GM10847 (cell line): Measurements from ENCODE around the gene KCNQ1.

ENCODE experiments used
- POLR2A ChIP-seq: IDR thresholded peaks from 2 replicates; pipeline ENCODE4 v1.6.1; 2011; ENCODE audit not compliant: insufficient read length; ENCODE audit errors: extremely low read depth

KCNQ1 gene

GRCh38 chr11:2838676-2839294 is 394.0 kb downstream of the KCNQ1 start:
- TF ChIP-seq POLR2A: no peak

GRCh38 chr11:2839395-2839943 is 394.7 kb downstream of the KCNQ1 start:
- TF ChIP-seq POLR2A: no peak

- no peak for TF ChIP-seq POLR2A
Observed at GRCh38 chr11:2841411-2842190, 396.8 kb downstream of the KCNQ1 start.

- no peak for TF ChIP-seq POLR2A
Observed at GRCh38 chr11:2842876-2843275, 398.1 kb downstream of the KCNQ1 start.

- no peak for TF ChIP-seq POLR2A
Observed at GRCh38 chr11:2843551-2843950, 398.7 kb downstream of the KCNQ1 start.

GRCh38 chr11:2844116-2844842 is 399.5 kb downstream of the KCNQ1 start:
- TF ChIP-seq POLR2A: no peak

- TF ChIP-seq POLR2A: no peak
Observed at GRCh38 chr11:2844996-2845395, 400.2 kb downstream of the KCNQ1 start.

GRCh38 chr11:2846056-2846455 is 401.2 kb downstream of the KCNQ1 start:
- no peak for TF ChIP-seq POLR2A

GRCh38 chr11:2846470-2846869 is 401.7 kb downstream of the KCNQ1 start:
- no peak for TF ChIP-seq POLR2A

GRCh38 chr11:2847561-2847960 is 402.8 kb downstream of the KCNQ1 start:
- TF ChIP-seq POLR2A: no peak

GRCh38 chr11:2848497-2848896 is 403.7 kb downstream of the KCNQ1 start:
- no peak for TF ChIP-seq POLR2A

- no peak for TF ChIP-seq POLR2A
Observed at GRCh38 chr11:2849994-2850770, 405.4 kb downstream of the KCNQ1 start.

- no peak for TF ChIP-seq POLR2A
Observed at GRCh38 chr11:2853401-2853800, 408.6 kb downstream of the KCNQ1 start.

GRCh38 chr11:2853997-2854560 is 409.3 kb downstream of the KCNQ1 start:
- no peak for TF ChIP-seq POLR2A

- TF ChIP-seq POLR2A: no peak
Observed at GRCh38 chr11:2855162-2855561, 410.4 kb downstream of the KCNQ1 start.
